HEK293 (cell line): ENCODE results near the gene SNAPC2.

Source experiments
- CTCF ChIA-PET: fragments of 350-600 bp; formaldehyde crosslinking; extraction: SDS; loops from one replicate; lab custom pipeline; 2021; ENCODE audit warnings: antibody characterized with exemption; lab: Yijun Ruan, JAX
- POLR2A ChIA-PET: fragments of 300-600 bp; formaldehyde crosslinking; extraction: SDS; loops from one replicate; lab custom pipeline; 2020; ENCODE audit warnings: antibody characterized with exemption, inconsistent platforms; lab: Yijun Ruan, JAX
- H3K27ac ChIP-seq: fragments of 200-500 bp; sonication (Bioruptor generic); 2 replicates; pipeline ENCODE4 v1.5.1; 2014; ENCODE audit warnings: low read depth, low read length, control low read depth, inconsistent platforms; ENCODE audit errors: extremely low read depth
- H3K36me3 ChIP-seq, 2 experiments: fragments of 200-500 bp in 1 of 2; sonication (Bioruptor generic) in 1 of 2; 1 replicate in 1 of 2; 2 replicates in 1 of 2; pipeline ENCODE4 v1.5.1; 2014 to 2017; ENCODE audit warnings: inconsistent platforms in 2 of 2, low read length in 2 of 2; ENCODE audit not compliant: control insufficient read depth in 2 of 2, insufficient read depth in 1 of 2
- H3K4me1 ChIP-seq: fragments of 200-500 bp; sonication (Bioruptor generic); 2 replicates; pipeline ENCODE4 v1.5.1; 2014; ENCODE audit warnings: mild to moderate bottlenecking, low read length, inconsistent platforms; ENCODE audit not compliant: control insufficient read depth, insufficient read depth
- H3K4me3 ChIP-seq: 2 replicates; pipeline ENCODE4 v1.5.1; 2011; ENCODE audit warnings: low read depth, mild to moderate bottlenecking, control low read depth, low read length, moderate library complexity
- H3K9me3 ChIP-seq: fragments of 200-500 bp; sonication (Bioruptor generic); 2 replicates; pipeline ENCODE4 v1.5.1; 2014; ENCODE audit warnings: low read depth, low read length, inconsistent platforms; ENCODE audit not compliant: control insufficient read depth, insufficient read depth
- BCL11B ChIP-seq: fragments of 450-650 bp; formaldehyde crosslinking; IDR thresholded peaks from 2 replicates; pipeline ENCODE4 v1.5.1; 2016; ENCODE audit warnings: low read depth, missing biosample characterization, missing genetic modification characterization
- CTCF ChIP-seq: fragments of 450-650 bp; formaldehyde crosslinking; IDR thresholded peaks from 2 replicates; pipeline ENCODE4 v1.5.1; 2016; ENCODE audit warnings: missing biosample characterization, missing genetic modification characterization
- EGR2 ChIP-seq: fragments of 450-650 bp; formaldehyde crosslinking; IDR thresholded peaks from 2 replicates; pipeline ENCODE4 v1.5.1; 2016; ENCODE audit warnings: low read depth, missing biosample characterization, missing genetic modification characterization
- GLIS2 ChIP-seq: fragments of 450-650 bp; formaldehyde crosslinking; IDR thresholded peaks from 2 replicates; pipeline ENCODE4 v1.5.1; 2016; ENCODE audit warnings: missing biosample characterization, missing genetic modification characterization
- KLF17 ChIP-seq: fragments of 450-650 bp; formaldehyde crosslinking; IDR thresholded peaks from 2 replicates; pipeline ENCODE4 v1.5.1; 2016; ENCODE audit warnings: missing biosample characterization, missing genetic modification characterization
- PRDM6 ChIP-seq: fragments of 450-650 bp; formaldehyde crosslinking; IDR thresholded peaks from 2 replicates; pipeline ENCODE4 v1.5.1; 2017; ENCODE audit warnings: missing biosample characterization, missing genetic modification characterization
- SETDB1 ChIP-seq: IDR thresholded peaks from one replicate; pipeline ENCODE4 v1.6.1; 2017; ENCODE audit warnings: mild to moderate bottlenecking, low read length, moderate library complexity, mixed read lengths; ENCODE audit not compliant: insufficient read length
- WT1 ChIP-seq: fragments of 450-650 bp; formaldehyde crosslinking; IDR thresholded peaks from 2 replicates; pipeline ENCODE4 v1.5.1; 2016; ENCODE audit warnings: missing biosample characterization, missing genetic modification characterization
- ZBTB20 ChIP-seq: fragments of 450-650 bp; formaldehyde crosslinking; IDR thresholded peaks from 2 replicates; pipeline ENCODE4 v1.5.1; 2016; ENCODE audit warnings: missing biosample characterization, missing genetic modification characterization
- ZBTB48 ChIP-seq: fragments of 450-650 bp; formaldehyde crosslinking; IDR thresholded peaks from 2 replicates; pipeline ENCODE4 v1.5.1; 2016; ENCODE audit warnings: missing biosample characterization, missing genetic modification characterization
- ZBTB6 ChIP-seq: fragments of 450-650 bp; formaldehyde crosslinking; IDR thresholded peaks from 2 replicates; pipeline ENCODE4 v1.5.1; 2017; ENCODE audit warnings: missing biosample characterization, missing genetic modification characterization
- ZNF10 ChIP-seq: fragments of 450-650 bp; formaldehyde crosslinking; IDR thresholded peaks from 2 replicates; pipeline ENCODE4 v1.5.1; 2017; ENCODE audit warnings: missing biosample characterization, missing genetic modification characterization
- ZNF19 ChIP-seq: fragments of 450-650 bp; formaldehyde crosslinking; IDR thresholded peaks from 2 replicates; pipeline ENCODE4; 2016; ENCODE audit warnings: missing biosample characterization, missing genetic modification characterization, low read depth
- ZNF214 ChIP-seq: fragments of 450-650 bp; formaldehyde crosslinking; IDR thresholded peaks from 2 replicates; pipeline ENCODE4 v1.5.1; 2017; ENCODE audit warnings: missing biosample characterization, mild to moderate bottlenecking, missing genetic modification characterization, borderline replicate concordance
- ZNF239 ChIP-seq: fragments of 450-650 bp; formaldehyde crosslinking; IDR thresholded peaks from 2 replicates; pipeline ENCODE4 v1.5.1; 2016; ENCODE audit warnings: missing biosample characterization, missing genetic modification characterization
- ZNF341 ChIP-seq: fragments of 450-650 bp; formaldehyde crosslinking; IDR thresholded peaks from 2 replicates; pipeline ENCODE4; 2016; ENCODE audit warnings: low read depth, missing biosample characterization, missing genetic modification characterization
- ZNF398 ChIP-seq: fragments of 450-650 bp; formaldehyde crosslinking; IDR thresholded peaks from 2 replicates; pipeline ENCODE4 v1.5.1; 2017; ENCODE audit warnings: missing biosample characterization, missing genetic modification characterization
- ZNF473 ChIP-seq: fragments of 450-650 bp; formaldehyde crosslinking; IDR thresholded peaks from 2 replicates; pipeline ENCODE4 v1.5.1; 2017; ENCODE audit warnings: missing biosample characterization, missing genetic modification characterization
- ZNF561 ChIP-seq: fragments of 450-650 bp; IDR thresholded peaks from 2 replicates; pipeline ENCODE4 v1.5.1; 2018; ENCODE audit warnings: missing biosample characterization, missing genetic modification characterization, borderline replicate concordance
- ZNF624 ChIP-seq: fragments of 450-650 bp; formaldehyde crosslinking; IDR thresholded peaks from 2 replicates; pipeline ENCODE4 v1.5.1; 2017; ENCODE audit warnings: missing biosample characterization, missing genetic modification characterization
- ZNF692 ChIP-seq: fragments of 450-650 bp; formaldehyde crosslinking; IDR thresholded peaks from 2 replicates; pipeline ENCODE4 v1.5.1; 2016; ENCODE audit warnings: missing biosample characterization, missing genetic modification characterization
- ZNF747 ChIP-seq: fragments of 450-650 bp; formaldehyde crosslinking; IDR thresholded peaks from 2 replicates; pipeline ENCODE4 v1.5.1; 2016; ENCODE audit warnings: missing biosample characterization, missing genetic modification characterization
- ZNF76 ChIP-seq: fragments of 450-650 bp; formaldehyde crosslinking; IDR thresholded peaks from 2 replicates; pipeline ENCODE4; 2016; ENCODE audit warnings: low read depth, missing biosample characterization, missing genetic modification characterization, borderline replicate concordance

Gene SNAPC2

GRCh38 chr19:7915250-7916102 lies 4.7 kb upstream of the SNAPC2 start (continued):
- TF ChIP-seq PRDM6 (tag by site-specific recombination) (no peak), EGR2 (tag by site-specific recombination) (no peak), ZBTB20 (tag by site-specific recombination) (0 out of 2 replicates have a peak, but pooled peaks have one; percentile 24), ZNF747 (tag by site-specific recombination) (no peak), WT1 (tag by site-specific recombination) (no peak), ZNF19 (no peak), ZNF624 (no peak)

GRCh38 chr19:7916103-7916954 lies 3.8 kb upstream of the SNAPC2 start:
- Histone ChIP-seq H3K9me3 (no peaks in the 10 kb centered on the region), H3K27ac (no peak overlapping the region), H3K4me3 (peak overlapping the region; percentile 11), H3K36me3 (peaks cover 0 to 13% of the 10 kb centered on the region in 2 experiments; a peak in 2 of 3 replicates), H3K4me1 (peaks cover 3% of the 10 kb centered on the region; the same call in 1 of the 2 replicates)
- ChIA-PET CTCF (interaction anchor here (0.5 to 2.5 kb wide), 9 partner anchors 10 to 253 kb away, joined by 3 to 21 read pairs (median 3); partner anchors contain the start of genes CTXN1 and MAP2K7), POLR2A (interaction anchor here (0.9 to 1.8 kb wide), 5 partner anchors 9 to 47 kb away, joined by 3 to 12 read pairs (median 8); partner anchors contain the start of genes LRRC8E, MAP2K7 and TIMM44)
- TF ChIP-seq ZNF398 (tag by site-specific recombination): 0 out of 2 replicates have a peak, but pooled peaks have one; percentile 14
- no peak for TF ChIP-seq ZNF10
- peak; percentile 87; the same call in 1 of the 2 replicates for TF ChIP-seq ZNF561
- TF ChIP-seq ZNF76 (tag by site-specific recombination): peak; percentile 36; the same call in 1 of the 2 replicates
- TF ChIP-seq ZNF473 (tag by site-specific recombination): no peak
- TF ChIP-seq GLIS2 (tag by site-specific recombination): peak; percentile 58
- 0 out of 2 replicates have a peak, but pooled peaks have one; percentile 20 for TF ChIP-seq ZNF341 (tag by site-specific recombination)
- TF ChIP-seq KLF17 (tag by site-specific recombination): peak; percentile 54; the same call in 1 of the 2 replicates
- peak; percentile 48 for TF ChIP-seq ZBTB48 (tag by site-specific recombination)
- TF ChIP-seq ZNF692: peak; percentile 66; the same call in 1 of the 2 replicates
- TF ChIP-seq ZBTB6 (tag by site-specific recombination): no peak
- TF ChIP-seq ZNF214 (tag by site-specific recombination): no peak
- TF ChIP-seq ZNF239 (tag by site-specific recombination): no peak
- TF ChIP-seq SETDB1: no peak
- peak; percentile 46; the same call in 1 of the 2 replicates for TF ChIP-seq BCL11B (tag by site-specific recombination)
- TF ChIP-seq CTCF (tag by site-specific recombination): 0 out of 2 replicates have a peak, but pooled peaks have one; percentile 21
